Breast epithelium (tissue), 4 donors: ENCODE measurements around the gene BAMBI. TPM values are rescaled to one million over a fixed set of nuclear protein-coding genes. Genes with fewer than 3 reads are reported as not detected.
A peak's percentile ranks its signal among the peaks of the same experiment; 100 is the strongest.

Experiments
- DNase-seq, 2 donors: peaks; one replicate each; pipeline ENCODE4 v3.0.0-alpha.2; 2019; ENCODE audit warnings: low spot score in 2 of 2
- H3K27ac ChIP-seq, 2 donors: fragments of 200-600 bp; sonication (generic) in 1 of 2; one replicate each; pipeline ENCODE4 v1.5.1; 2016 to 2019; ENCODE audit warnings: mild to moderate bottlenecking in 1 of 2
- H3K27me3 ChIP-seq, 2 donors: fragments of 200-600 bp; sonication (generic) in 1 of 2; one replicate each; pipeline versions ENCODE4 v1.5.1 to v1.6.0; 2017 to 2019; ENCODE audit warnings: control low read depth in 1 of 2, mild to moderate bottlenecking in 1 of 2
- H3K36me3 ChIP-seq: fragments of 200-600 bp; one replicate; pipeline ENCODE4 v1.5.1; 2019
- H3K4me1 ChIP-seq, 2 donors: fragments of 200-600 bp; sonication (generic); one replicate each; pipeline ENCODE4 v1.5.1; 2016 to 2019; ENCODE audit warnings: control low read depth in 1 of 2
- H3K4me3 ChIP-seq, 3 donors: fragments of 200-600 bp; sonication (generic); 1 replicate in 2 of 3; 2 replicates in 1 of 3; pipeline ENCODE4 v1.5.1; 2016 to 2019; ENCODE audit warnings: mild to moderate bottlenecking in 3 of 3, moderate library complexity in 2 of 3
- H3K9me3 ChIP-seq, 2 donors: fragments of 200-600 bp; sonication (generic) in 1 of 2; one replicate each; pipeline ENCODE4 v1.5.1; 2016 to 2019; ENCODE audit warnings: control low read depth in 1 of 2
- CTCF ChIP-seq, 3 donors: fragments of 450-650 bp; IDR thresholded peaks; one replicate each; pipeline ENCODE4 v1.5.1; 2016 to 2017; ENCODE audit warnings: antibody characterized with exemption in 3 of 3, mild to moderate bottlenecking in 3 of 3, moderate library complexity in 3 of 3
- POLR2A ChIP-seq: fragments of 450-650 bp; IDR thresholded peaks from one replicate; pipeline ENCODE4 v1.6.1; 2016; ENCODE audit warnings: antibody characterized with exemption, mild to moderate bottlenecking, moderate library complexity
- POLR2AphosphoS5 ChIP-seq, 3 donors: sonication (generic); formaldehyde crosslinking; IDR thresholded peaks; one replicate each; pipeline ENCODE4 v1.6.1; 2017; ENCODE audit warnings: antibody characterized with exemption in 3 of 3
- intact Hi-C: fragments of 100-400 bp; cut with DNase I; formaldehyde crosslinking; loops from one replicate; pipeline ENCODE4 v1.15.1; 2023; ENCODE audit warnings: low total_unique reads
- total RNA-seq, 3 donors: library from RNA; depleted of rRNA; stranded (reverse); fragments of >200 nt; gene quantifications; one replicate each; pipeline ENCODE4 v1.1.0, GENCODE V29; 2016

Gene BAMBI
- total RNA-seq, 3 donors from 2014 or later = 3.4 to 41.9 (median 7.5) TPM

- Histone ChIP-seq H3K27me3 (peaks cover 0 to 8% of the 10 kb centered on the region in 2 donors), H3K27ac (no peak overlapping the region), H3K4me3 (no peak overlapping the region), H3K9me3 (no peaks in the 10 kb centered on the region), H3K36me3 (no peaks in the 10 kb centered on the region), H3K4me1 (peaks cover 0 to 4% of the 10 kb centered on the region in 2 donors)
- TF ChIP-seq POLR2A = no peak
- TF ChIP-seq POLR2AphosphoS5 (IDR thresholded peaks at IDR 0.05) = no peak
- TF ChIP-seq CTCF (IDR thresholded peaks at IDR 0.05) = no peak
- intact Hi-C loops = no loop called here
- no peak for DNase-seq
Measured at GRCh38 chr10:28674782-28675181, 2.5 kb upstream of the BAMBI start.

- H3K27me3 ChIP-seq = no peaks in the 10 kb centered on the region
- peak overlapping the region; percentile 64 to 87 (median 83) for H3K4me3 ChIP-seq
- H3K36me3 ChIP-seq = no peaks in the 10 kb centered on the region
- intact Hi-C loops = no loop called here
- no peaks in the 10 kb centered on the region for H3K9me3 ChIP-seq
- peaks cover 0 to 4% of the 10 kb centered on the region in 2 donors for H3K4me1 ChIP-seq
- no peak for TF ChIP-seq CTCF (IDR thresholded peaks at IDR 0.05)
- TF ChIP-seq POLR2A = no peak
- no peak for TF ChIP-seq POLR2AphosphoS5 (IDR thresholded peaks at IDR 0.05)
- DNase-seq = no peak
- no peak overlapping the region for H3K27ac ChIP-seq
Measured at GRCh38 chr10:28676326-28676967, 874 bp upstream of the BAMBI start.

GRCh38 chr10:28677888-28678686, 766 bp downstream of the BAMBI start:
- Histone ChIP-seq H3K27ac (peak overlapping the region; percentile 79), H3K9me3 (no peaks in the 10 kb centered on the region), H3K4me3 (peak overlapping the region; percentile 64 to 87 (median 83)), H3K27me3 (no peaks in the 10 kb centered on the region), H3K36me3 (no peaks in the 10 kb centered on the region), H3K4me1 (peaks cover 0 to 4% of the 10 kb centered on the region in 2 donors)
- no peak for DNase-seq
- no peak for TF ChIP-seq CTCF (IDR thresholded peaks at IDR 0.05)
- peak in 1 of 3 donors; percentile 37 for TF ChIP-seq POLR2AphosphoS5 (IDR thresholded peaks at IDR 0.05)
- no peak for TF ChIP-seq POLR2A
- intact Hi-C loops = no loop called here

GRCh38 chr10:28678687-28679457, 1.6 kb downstream of the BAMBI start:
- H3K4me3 ChIP-seq = peak overlapping the region; percentile 64 to 87 (median 83)
- no peak for DNase-seq
- H3K36me3 ChIP-seq = no peaks in the 10 kb centered on the region
- intact Hi-C loops = no loop called here
- no peaks in the 10 kb centered on the region for H3K9me3 ChIP-seq
- peaks cover 0 to 4% of the 10 kb centered on the region in 2 donors for H3K4me1 ChIP-seq
- no peak for TF ChIP-seq CTCF (IDR thresholded peaks at IDR 0.05)
- no peak for TF ChIP-seq POLR2A
- no peak for TF ChIP-seq POLR2AphosphoS5 (IDR thresholded peaks at IDR 0.05)
- peak overlapping the region; percentile 79 for H3K27ac ChIP-seq
- H3K27me3 ChIP-seq = no peaks in the 10 kb centered on the region
